Panc1 (cell line): ENCODE data around the gene BICDL2. TPM values are rescaled to one million over a fixed set of nuclear protein-coding genes. Genes with fewer than 3 reads are reported as not detected.

Experiments used
- ATAC-seq: fragments of 200-7000 bp; cut with Tn5 transposase; 2 replicates; pipeline ENCODE4 v1.9.1; 2020; ENCODE audit warnings: mild to moderate bottlenecking, moderate library complexity
- Bru-seq: library from RNA; stranded (reverse); fragments of 400-500 nt; gene quantifications from one replicate; lab custom pipeline; 2021; lab: Mats Ljungman, UMichigan
- BruChase-seq, 2 experiments: library from RNA; stranded (reverse); fragments of 400-500 nt; gene quantifications; one replicate each; lab custom pipeline; 2021; lab: Mats Ljungman, UMichigan
- BruUV-seq: library from RNA; stranded (reverse); fragments of 400-500 nt; replicated peaks from 2 replicates; lab custom pipeline; 2021; lab: Mats Ljungman, UMichigan
- CTCF ChIA-PET: fragments of 300-600 bp; sonication (Branson Sonifier 250); formaldehyde crosslinking; loops from one replicate; lab custom pipeline; 2022; ENCODE audit warnings: antibody characterized with exemption; lab: Charles Lee
- POLR2A ChIA-PET: fragments of 300-600 bp; sonication (Branson Sonifier 250); formaldehyde crosslinking; loops from one replicate; lab custom pipeline; 2022; ENCODE audit warnings: antibody characterized with exemption; lab: Charles Lee
- DNase-seq: peaks from one replicate; pipeline ENCODE4 v3.0.0-alpha.2; 2010; ENCODE audit warnings: low read depth, low spot score
- H3K27ac ChIP-seq: 2 replicates; pipeline ENCODE4 v1.5.1; 2011; ENCODE audit warnings: mild to moderate bottlenecking, low read length, inconsistent platforms
- H3K27me3 ChIP-seq: fragments of 200-500 bp; sonication (Bioruptor generic); 2 replicates; pipeline ENCODE4 v1.6.0; 2014; ENCODE audit warnings: low read length, inconsistent platforms; ENCODE audit not compliant: control insufficient read depth, insufficient read depth
- H3K36me3 ChIP-seq: fragments of 200-500 bp; sonication (Bioruptor generic); 2 replicates; pipeline ENCODE4 v1.5.1; 2014; ENCODE audit warnings: inconsistent platforms, mild to moderate bottlenecking, low read length, moderate library complexity; ENCODE audit not compliant: control insufficient read depth, insufficient read depth
- H3K4me1 ChIP-seq: 2 replicates; pipeline ENCODE4 v1.5.1; 2011; ENCODE audit warnings: inconsistent platforms, mild to moderate bottlenecking, low read length, moderate library complexity; ENCODE audit not compliant: control insufficient read depth, insufficient read depth
- H3K4me3 ChIP-seq, 2 experiments: 2 replicates each; pipeline ENCODE4 v1.5.1; 2011 to 2012; ENCODE audit warnings: low read depth in 2 of 2, low read length in 2 of 2, mild to moderate bottlenecking in 2 of 2, inconsistent platforms in 1 of 2, moderate library complexity in 1 of 2
- H3K9me3 ChIP-seq: fragments of 200-500 bp; sonication (Bioruptor generic); 2 replicates; pipeline ENCODE4 v1.5.1; 2014; ENCODE audit warnings: low read depth, mild to moderate bottlenecking, inconsistent platforms, low read length, moderate library complexity; ENCODE audit not compliant: control insufficient read depth, insufficient read depth
- POLR2AphosphoS5 ChIP-seq: IDR thresholded peaks from 2 replicates; pipeline ENCODE4 v1.6.1; 2012; ENCODE audit warnings: mild to moderate bottlenecking, low read depth, low read length, moderate library complexity
- SIN3A ChIP-seq: IDR thresholded peaks from 2 replicates; pipeline ENCODE4 v1.6.1; 2012; ENCODE audit warnings: low read depth, mild to moderate bottlenecking, low read length, moderate library complexity, borderline replicate concordance; ENCODE audit not compliant: insufficient read depth
- TCF7L2 ChIP-seq: IDR thresholded peaks from 2 replicates; pipeline ENCODE4 v1.6.1; 2011; ENCODE audit warnings: mild to moderate bottlenecking, low read depth, low read length, inconsistent platforms
- in situ Hi-C: cut with HindIII; loops from 2 replicates; pipeline ENCODE4 v1.10.0; 2016; ENCODE audit warnings: low sequenced_read_pairs, low pct_unique_long_range_greater_than_20kb
- intact Hi-C: fragments of 100-400 bp; cut with micrococcal nuclease; formaldehyde crosslinking; loops from one replicate; pipeline ENCODE4 v1.10.0; 2022; ENCODE audit not compliant: unreplicated experiment
- long read RNA-seq: library from polyadenylated mRNA; unstranded; transcript quantifications from one replicate; pipeline ENCODE4 v2.0.0, GENCODE V29; 2021; ENCODE audit not compliant: unreplicated experiment
- polyA plus RNA-seq: library from polyadenylated mRNA; unstranded; fragments of >200 nt; gene quantifications from one replicate; pipeline ENCODE4 v1.2.1, GENCODE V29; 2012; ENCODE audit warnings: missing spikeins; ENCODE audit not compliant: insufficient read length
- total RNA-seq: library from RNA; stranded (reverse); gene quantifications from one replicate; pipeline ENCODE4 v1.2.1, GENCODE V29; 2021; ENCODE audit not compliant: unreplicated experiment
- TF ChIP-seq, protein P1 (sequence below): fragments of 450-650 bp; IDR thresholded peaks from 2 replicates; pipeline ENCODE4 v1.5.1; 2017; ENCODE audit warnings: mild to moderate bottlenecking
- TF ChIP-seq, protein P2 (sequence below), 2 experiments: IDR thresholded peaks; 2 replicates each; pipeline ENCODE4 v1.6.1; 2011 to 2012; ENCODE audit warnings: low read depth in 2 of 2, control low read depth in 1 of 2, low read length in 1 of 2, mild to moderate bottlenecking in 1 of 2, moderate library complexity in 1 of 2; ENCODE audit not compliant: insufficient read depth in 1 of 2

Gene BICDL2
- total RNA-seq (0.21 TPM), Bru-seq, nascent RNA (not detected), BruChase-seq, experiment 1, labeled RNA remaining after a 2-hour chase (not detected), BruChase-seq, experiment 2, labeled RNA remaining after a 6-hour chase (percentile 18 among the genes with signal in this experiment)
- polyA plus RNA-seq, result 0.12 TPM
- long read RNA-seq, result 0 reads

GRCh38 chr16:3036726-3037315, at the start of gene BICDL2:
BICDL2 (minus strand) TSS chr16:3036944; CDS start chr16:3035496, 1,448 bp downstream.
- no TSS peak for BruUV-seq
- in situ Hi-C loops (no loop called here), intact Hi-C loops (no loop called here)
- no peaks in the 10 kb centered on the region; the same call in 1 of the 2 replicates for H3K27me3 ChIP-seq
- ChIA-PET CTCF (no interaction called here), POLR2A (interaction anchor here (0.7 kb wide), 1 partner anchor 73 kb away, joined by 8 read pairs; the partner anchor contains the start of gene KREMEN2)
- ATAC-seq (no peak), DNase-seq (no peak)
- H3K36me3 ChIP-seq, result peaks cover 3% of the 10 kb centered on the region; the same call in 1 of the 2 replicates
- H3K4me3 ChIP-seq, result peak within 1 kb of the TSS in 1 of 2 experiments; percentile 30; a peak in 2 of 4 replicates
- no peak within 1 kb of the TSS for H3K27ac ChIP-seq
- TF ChIP-seq SIN3A (no peak), TCF7L2 (no peak), POLR2AphosphoS5 (no peak)
- TF ChIP-seq, protein P1, sequence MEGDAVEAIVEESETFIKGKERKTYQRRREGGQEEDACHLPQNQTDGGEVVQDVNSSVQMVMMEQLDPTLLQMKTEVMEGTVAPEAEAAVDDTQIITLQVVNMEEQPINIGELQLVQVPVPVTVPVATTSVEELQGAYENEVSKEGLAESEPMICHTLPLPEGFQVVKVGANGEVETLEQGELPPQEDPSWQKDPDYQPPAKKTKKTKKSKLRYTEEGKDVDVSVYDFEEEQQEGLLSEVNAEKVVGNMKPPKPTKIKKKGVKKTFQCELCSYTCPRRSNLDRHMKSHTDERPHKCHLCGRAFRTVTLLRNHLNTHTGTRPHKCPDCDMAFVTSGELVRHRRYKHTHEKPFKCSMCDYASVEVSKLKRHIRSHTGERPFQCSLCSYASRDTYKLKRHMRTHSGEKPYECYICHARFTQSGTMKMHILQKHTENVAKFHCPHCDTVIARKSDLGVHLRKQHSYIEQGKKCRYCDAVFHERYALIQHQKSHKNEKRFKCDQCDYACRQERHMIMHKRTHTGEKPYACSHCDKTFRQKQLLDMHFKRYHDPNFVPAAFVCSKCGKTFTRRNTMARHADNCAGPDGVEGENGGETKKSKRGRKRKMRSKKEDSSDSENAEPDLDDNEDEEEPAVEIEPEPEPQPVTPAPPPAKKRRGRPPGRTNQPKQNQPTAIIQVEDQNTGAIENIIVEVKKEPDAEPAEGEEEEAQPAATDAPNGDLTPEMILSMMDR, result no peak
- TF ChIP-seq, protein P2, sequence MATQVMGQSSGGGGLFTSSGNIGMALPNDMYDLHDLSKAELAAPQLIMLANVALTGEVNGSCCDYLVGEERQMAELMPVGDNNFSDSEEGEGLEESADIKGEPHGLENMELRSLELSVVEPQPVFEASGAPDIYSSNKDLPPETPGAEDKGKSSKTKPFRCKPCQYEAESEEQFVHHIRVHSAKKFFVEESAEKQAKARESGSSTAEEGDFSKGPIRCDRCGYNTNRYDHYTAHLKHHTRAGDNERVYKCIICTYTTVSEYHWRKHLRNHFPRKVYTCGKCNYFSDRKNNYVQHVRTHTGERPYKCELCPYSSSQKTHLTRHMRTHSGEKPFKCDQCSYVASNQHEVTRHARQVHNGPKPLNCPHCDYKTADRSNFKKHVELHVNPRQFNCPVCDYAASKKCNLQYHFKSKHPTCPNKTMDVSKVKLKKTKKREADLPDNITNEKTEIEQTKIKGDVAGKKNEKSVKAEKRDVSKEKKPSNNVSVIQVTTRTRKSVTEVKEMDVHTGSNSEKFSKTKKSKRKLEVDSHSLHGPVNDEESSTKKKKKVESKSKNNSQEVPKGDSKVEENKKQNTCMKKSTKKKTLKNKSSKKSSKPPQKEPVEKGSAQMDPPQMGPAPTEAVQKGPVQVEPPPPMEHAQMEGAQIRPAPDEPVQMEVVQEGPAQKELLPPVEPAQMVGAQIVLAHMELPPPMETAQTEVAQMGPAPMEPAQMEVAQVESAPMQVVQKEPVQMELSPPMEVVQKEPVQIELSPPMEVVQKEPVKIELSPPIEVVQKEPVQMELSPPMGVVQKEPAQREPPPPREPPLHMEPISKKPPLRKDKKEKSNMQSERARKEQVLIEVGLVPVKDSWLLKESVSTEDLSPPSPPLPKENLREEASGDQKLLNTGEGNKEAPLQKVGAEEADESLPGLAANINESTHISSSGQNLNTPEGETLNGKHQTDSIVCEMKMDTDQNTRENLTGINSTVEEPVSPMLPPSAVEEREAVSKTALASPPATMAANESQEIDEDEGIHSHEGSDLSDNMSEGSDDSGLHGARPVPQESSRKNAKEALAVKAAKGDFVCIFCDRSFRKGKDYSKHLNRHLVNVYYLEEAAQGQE (IDR thresholded peaks at IDR 0.05; ENCODE audit: insufficient read depth in 1 of 2, low read depth in 2 of 2, low read length in 1 of 2), result no peak
- H3K9me3 ChIP-seq, result no peaks in the 10 kb centered on the region
- H3K4me1 ChIP-seq, result no peaks in the 10 kb centered on the region

GRCh38 chr16:3085868-3086595, 49.3 kb upstream of the BICDL2 start:
- CTCF ChIA-PET, result no interaction called here
- no peak for TF ChIP-seq SIN3A
- TF ChIP-seq, protein P1, result no peak
- TF ChIP-seq POLR2AphosphoS5, result no peak
- TF ChIP-seq TCF7L2, result no peak
- TF ChIP-seq, protein P2 (IDR thresholded peaks at IDR 0.05; ENCODE audit: insufficient read depth in 1 of 2, low read depth in 2 of 2, low read length in 1 of 2), result no peak
- POLR2A ChIA-PET, result no interaction called here
- Histone ChIP-seq H3K36me3 (no peaks in the 10 kb centered on the region), H3K4me1 (no peaks in the 10 kb centered on the region), H3K27me3 (no peaks in the 10 kb centered on the region), H3K4me3 (no peak overlapping the region), H3K27ac (no peak overlapping the region), H3K9me3 (no peaks in the 10 kb centered on the region)
- BruUV-seq, result no TSS peak
- in situ Hi-C loops (no loop called here), intact Hi-C loops (no loop called here)
- DNase-seq (no peak), ATAC-seq (no peak)
